GM19452 (cell line): ENCODE results near the gene TEAD2.
"Not testable (repeated sequence)": the region's sequence is repeated elsewhere in the genome, so short reads cannot be mapped to it uniquely, and the experiment has no call there.

Source experiments
- ATAC-seq: cut with Tn5 transposase; IDR thresholded peaks from one replicate; pipeline ENCODE4 v1.9.1; 2021; ENCODE audit not compliant: unreplicated experiment

The TEAD2 gene

GRCh38 chr19:49333811-49334288 lies 28.4 kb downstream of the TEAD2 start:
- peak; percentile 45 for ATAC-seq

- ATAC-seq = no peak
These were observed 28.8 kb downstream of the TEAD2 start for GRCh38 chr19:49333418-49333805.

- not testable (repeated sequence) for ATAC-seq
These were observed 29.4 kb downstream of the TEAD2 start for GRCh38 chr19:49332691-49333417.

GRCh38 chr19:49331616-49332055 lies 30.6 kb downstream of the TEAD2 start:
- peak; percentile 42 for ATAC-seq

- not testable (repeated sequence) for ATAC-seq
These were observed 31.0 kb downstream of the TEAD2 start for GRCh38 chr19:49331187-49331586.

- no peak for ATAC-seq
These were observed 33.5 kb downstream of the TEAD2 start for GRCh38 chr19:49328741-49329140.

GRCh38 chr19:49327878-49328544 lies 34.2 kb downstream of the TEAD2 start:
- no peak for ATAC-seq

GRCh38 chr19:49326165-49326704 lies 36.0 kb downstream of the TEAD2 start:
- ATAC-seq = no peak

GRCh38 chr19:49325756-49326155 lies 36.5 kb downstream of the TEAD2 start:
- ATAC-seq = not testable (repeated sequence)

- no peak for ATAC-seq
These were observed 37.2 kb downstream of the TEAD2 start, which contains the start of gene SLC6A16 for GRCh38 chr19:49324801-49325576. Gene SLC6A16 (minus strand): TSS chr19:49325191. CDS start chr19:49311347, 13,844 bp downstream.

- ATAC-seq = no peak
These were observed 43.9 kb downstream of the TEAD2 start for GRCh38 chr19:49318296-49318695.

- ATAC-seq = no peak
These were observed 45.9 kb downstream of the TEAD2 start for GRCh38 chr19:49316284-49316683.

- ATAC-seq = no peak
These were observed 47.1 kb downstream of the TEAD2 start for GRCh38 chr19:49315111-49315510.

- no peak for ATAC-seq
These were observed 53.1 kb downstream of the TEAD2 start for GRCh38 chr19:49309087-49309486.

- not testable (repeated sequence) for ATAC-seq
These were observed 55.5 kb downstream of the TEAD2 start for GRCh38 chr19:49306734-49307133.

GRCh38 chr19:49301866-49302252 lies 60.4 kb downstream of the TEAD2 start:
- ATAC-seq = no peak

GRCh38 chr19:49301165-49301865 lies 60.9 kb downstream of the TEAD2 start:
- ATAC-seq = no peak

GRCh38 chr19:49298653-49299052 lies 63.6 kb downstream of the TEAD2 start:
- ATAC-seq = not testable (repeated sequence)

- ATAC-seq = no peak
These were observed 64.8 kb downstream of the TEAD2 start for GRCh38 chr19:49297403-49297802.

- ATAC-seq = no peak
These were observed 66.9 kb downstream of the TEAD2 start for GRCh38 chr19:49295208-49295880.
